Activated CD4-positive, alpha-beta T cell treated with anti-CD3 and anti-CD28 coated beads for 36 hours (primary cell): ENCODE data around the gene SLC38A3. TPM values are rescaled to one million over a fixed set of nuclear protein-coding genes. Genes with fewer than 3 reads are reported as not detected.

Experiments used
- ATAC-seq: fragments of 200-7000 bp; cut with Tn5 transposase; one replicate; pipeline ENCODE4 v1.10.0; 2021; ENCODE audit warnings: mild to moderate bottlenecking, moderate library complexity
- CTCF ChIA-PET: fragments of 350-600 bp; sonication (Branson Sonifier 250); formaldehyde crosslinking; loops from one replicate; lab custom pipeline; 2021; ENCODE audit warnings: antibody characterized with exemption; lab: Charles Lee
- POLR2A ChIA-PET: fragments of 350-600 bp; sonication (Branson Sonifier 250); formaldehyde crosslinking; loops from one replicate; lab custom pipeline; 2021; ENCODE audit warnings: antibody characterized with exemption, inconsistent platforms; lab: Charles Lee
- DNase-seq: peaks from one replicate; pipeline ENCODE4 v3.0.0-alpha.2; 2020
- H3K27ac Mint-ChIP-seq: one replicate; pipeline ENCODE4 v1.8.0; 2021; ENCODE audit warnings: mixed read lengths
- H3K27me3 Mint-ChIP-seq: one replicate; pipeline ENCODE4 v1.8.0; 2021; ENCODE audit warnings: mixed read lengths
- H3K36me3 Mint-ChIP-seq: one replicate; pipeline ENCODE4 v1.8.0; 2021; ENCODE audit warnings: low read depth, mixed read lengths
- H3K4me1 Mint-ChIP-seq: one replicate; pipeline ENCODE4 v1.8.0; 2021; ENCODE audit warnings: mixed read lengths
- H3K4me3 Mint-ChIP-seq: one replicate; pipeline ENCODE4 v1.8.0; 2021; ENCODE audit warnings: mild to moderate bottlenecking, moderate library complexity, mixed read lengths
- H3K9me3 Mint-ChIP-seq: one replicate; pipeline ENCODE4 v1.8.0; 2021; ENCODE audit warnings: low read depth, mixed read lengths
- intact Hi-C, 2 experiments: fragments of 100-400 bp; cut with DNase I in 1 of 2; cut with micrococcal nuclease in 1 of 2; formaldehyde crosslinking; loops; one replicate each; pipeline versions ENCODE4 v1.14.2 to v1.15.1; 2022 to 2024; cut with DNase I, micrococcal nuclease
- total RNA-seq, 2 experiments: library from RNA; stranded (reverse); gene quantifications; one replicate each; pipeline ENCODE4 v1.2.3, GENCODE V29; 2021

SLC38A3 gene
- total RNA-seq, 2 experiments from 2014 or later = 0.12 TPM; not detected in 1

- ChIA-PET POLR2A (no interaction called here), CTCF (no interaction called here)
- Mint-ChIP-seq H3K36me3 (no peaks in the 10 kb centered on the region), H3K9me3 (no peaks in the 10 kb centered on the region), H3K4me1 (no peaks in the 10 kb centered on the region), H3K27ac (no peak overlapping the region), H3K27me3 (no peaks in the 10 kb centered on the region), H3K4me3 (no peak overlapping the region)
- intact Hi-C loops = no loop called here
- ATAC-seq (no peak), DNase-seq (no peak)
These were observed 41.3 kb upstream of the SLC38A3 start for GRCh38 chr3:50163572-50164455.

DNA sequence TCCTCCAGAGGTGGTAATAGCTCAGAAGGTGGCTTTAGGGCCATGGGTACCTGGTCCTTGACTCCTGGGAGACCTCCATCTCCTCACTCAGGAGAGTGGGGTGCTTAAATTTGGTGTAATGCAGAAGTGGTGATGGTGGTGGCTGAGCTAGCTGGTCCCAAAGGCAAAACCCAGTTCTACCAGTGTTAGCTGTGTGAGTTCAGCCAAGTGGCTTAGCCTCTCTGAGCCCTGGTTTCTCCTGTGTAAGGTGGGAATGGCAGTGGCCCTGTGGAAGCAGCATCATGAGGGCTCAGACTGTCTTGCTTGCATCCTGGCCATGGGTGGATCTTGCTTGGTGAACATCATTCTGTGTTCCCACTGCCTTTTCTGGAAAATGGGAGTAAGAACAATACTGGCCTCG, 40.6 kb upstream of the SLC38A3 start:
- Mint-ChIP-seq H3K4me1 (no peaks in the 10 kb centered on the region), H3K36me3 (no peaks in the 10 kb centered on the region), H3K4me3 (no peak overlapping the region), H3K27me3 (no peaks in the 10 kb centered on the region), H3K9me3 (no peaks in the 10 kb centered on the region), H3K27ac (no peak overlapping the region)
- ChIA-PET CTCF (no interaction called here), POLR2A (no interaction called here)
- ATAC-seq (no peak), DNase-seq (no peak)
- intact Hi-C loops = no loop called here

DNA sequence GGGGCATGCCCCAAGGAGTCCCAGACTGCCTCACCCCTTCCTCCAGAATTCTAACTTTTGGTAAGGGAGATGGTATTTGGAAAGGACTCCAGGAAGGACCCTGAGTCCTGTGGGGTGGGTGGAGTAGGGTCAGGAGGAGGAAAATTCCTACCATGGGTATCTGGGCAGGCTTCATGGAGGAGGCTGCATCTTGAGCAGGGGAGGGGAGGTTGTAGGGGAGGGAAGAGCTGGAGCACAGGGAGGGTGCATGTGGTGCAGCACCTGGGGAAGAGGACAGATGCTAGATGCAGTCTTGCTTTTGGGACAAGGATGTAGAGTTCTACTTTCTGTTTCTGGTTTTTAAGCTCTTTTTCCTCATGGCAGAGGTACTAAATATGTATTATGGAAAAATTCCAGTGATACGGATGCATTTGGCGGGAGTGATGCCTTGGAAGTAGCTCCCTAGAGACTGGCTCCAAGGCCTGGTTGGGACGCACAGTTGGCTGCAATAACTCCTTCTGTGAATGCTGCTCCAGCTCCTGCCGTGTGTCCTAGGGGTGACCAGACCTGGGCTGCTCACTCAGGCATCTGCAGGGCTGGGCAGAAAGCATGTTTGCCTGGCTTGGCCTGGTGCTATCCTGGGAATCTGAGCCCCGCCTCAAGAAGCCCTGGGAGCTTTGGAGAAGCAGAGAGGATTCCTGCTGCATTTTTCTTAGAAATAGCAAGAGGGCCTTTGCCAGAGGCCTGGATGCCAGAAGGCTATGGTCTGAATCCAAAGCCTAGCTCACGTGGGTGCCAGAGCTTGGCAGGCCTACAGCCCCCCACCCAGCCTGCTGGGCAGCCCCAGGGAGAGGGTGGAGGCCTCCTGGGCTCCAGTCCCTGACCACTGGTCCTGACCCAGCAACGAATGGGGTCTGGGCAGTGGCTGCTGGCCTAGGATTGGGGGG, 39.8 kb upstream of the SLC38A3 start:
- POLR2A ChIA-PET = interaction anchor here (0.8 kb wide), 1 partner anchor 12 kb away, joined by 3 read pairs; no protein-coding TSS in a partner anchor

DNA sequence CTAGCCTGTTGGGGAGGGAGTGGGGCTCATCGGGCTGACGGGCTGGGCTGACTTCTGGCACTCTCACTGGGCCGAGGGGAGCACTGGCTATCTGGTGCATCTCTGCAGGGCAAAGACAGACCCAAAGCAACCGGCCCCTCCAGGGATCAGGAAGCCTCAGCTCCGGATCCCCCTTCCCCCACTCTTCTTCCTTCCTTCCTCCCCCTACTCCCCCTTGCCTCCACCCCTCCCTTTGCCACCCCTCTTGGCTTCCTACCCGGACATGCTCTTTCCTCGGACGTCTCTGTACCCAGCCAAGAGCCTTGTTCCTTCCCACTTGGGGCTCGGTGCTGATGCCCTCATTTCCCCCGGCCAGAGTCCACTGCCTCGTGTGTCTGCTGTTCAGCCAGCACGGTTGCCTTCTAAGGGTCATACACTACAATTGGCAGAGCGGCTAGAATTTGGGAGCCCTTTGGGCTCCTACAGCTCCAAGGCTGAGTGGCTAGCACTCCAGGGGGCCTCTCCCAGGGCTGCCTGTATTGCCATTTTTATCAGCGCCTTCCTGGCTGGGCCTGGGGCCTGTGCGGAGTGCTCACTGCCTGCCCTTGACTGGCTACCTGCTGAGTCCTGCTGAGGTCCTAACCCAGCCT, 39.0 kb upstream of the SLC38A3 start:
- no peak for DNase-seq
- no peak for ATAC-seq
- H3K9me3 Mint-ChIP-seq = no peaks in the 10 kb centered on the region
- no peak overlapping the region for H3K27ac Mint-ChIP-seq
- ChIA-PET CTCF (no interaction called here), POLR2A (no interaction called here)
- H3K4me1 Mint-ChIP-seq = no peaks in the 10 kb centered on the region
- intact Hi-C loops = no loop called here
- H3K4me3 Mint-ChIP-seq = no peak overlapping the region
- H3K27me3 Mint-ChIP-seq = no peaks in the 10 kb centered on the region
- no peaks in the 10 kb centered on the region for H3K36me3 Mint-ChIP-seq

More for the DNA sequence above, 39.8 kb upstream of the SLC38A3 start:
- no peaks in the 10 kb centered on the region for H3K9me3 Mint-ChIP-seq
- CTCF ChIA-PET = interaction anchor here (0.6 kb wide), 1 partner anchor 84 kb away, joined by 5 read pairs; no protein-coding TSS in a partner anchor
- no peaks in the 10 kb centered on the region for H3K27me3 Mint-ChIP-seq
- ATAC-seq (no peak), DNase-seq (no peak)
- intact Hi-C loops = no loop called here
- no peak overlapping the region for H3K4me3 Mint-ChIP-seq
- no peak overlapping the region for H3K27ac Mint-ChIP-seq
- H3K36me3 Mint-ChIP-seq = no peaks in the 10 kb centered on the region
- no peaks in the 10 kb centered on the region for H3K4me1 Mint-ChIP-seq

GRCh38 chr3:50166620-50167019, 38.5 kb upstream of the SLC38A3 start:
- DNase-seq = no peak
- intact Hi-C loops = no loop called here
- ChIA-PET POLR2A (no interaction called here), CTCF (interaction anchor here (0.5 kb wide), 1 partner anchor 510 kb away, joined by 3 read pairs; no protein-coding TSS in a partner anchor)
- no peak for ATAC-seq
- Mint-ChIP-seq H3K9me3 (no peaks in the 10 kb centered on the region), H3K4me3 (no peak overlapping the region), H3K27me3 (no peaks in the 10 kb centered on the region), H3K4me1 (no peaks in the 10 kb centered on the region), H3K36me3 (no peaks in the 10 kb centered on the region), H3K27ac (no peak overlapping the region)

DNA sequence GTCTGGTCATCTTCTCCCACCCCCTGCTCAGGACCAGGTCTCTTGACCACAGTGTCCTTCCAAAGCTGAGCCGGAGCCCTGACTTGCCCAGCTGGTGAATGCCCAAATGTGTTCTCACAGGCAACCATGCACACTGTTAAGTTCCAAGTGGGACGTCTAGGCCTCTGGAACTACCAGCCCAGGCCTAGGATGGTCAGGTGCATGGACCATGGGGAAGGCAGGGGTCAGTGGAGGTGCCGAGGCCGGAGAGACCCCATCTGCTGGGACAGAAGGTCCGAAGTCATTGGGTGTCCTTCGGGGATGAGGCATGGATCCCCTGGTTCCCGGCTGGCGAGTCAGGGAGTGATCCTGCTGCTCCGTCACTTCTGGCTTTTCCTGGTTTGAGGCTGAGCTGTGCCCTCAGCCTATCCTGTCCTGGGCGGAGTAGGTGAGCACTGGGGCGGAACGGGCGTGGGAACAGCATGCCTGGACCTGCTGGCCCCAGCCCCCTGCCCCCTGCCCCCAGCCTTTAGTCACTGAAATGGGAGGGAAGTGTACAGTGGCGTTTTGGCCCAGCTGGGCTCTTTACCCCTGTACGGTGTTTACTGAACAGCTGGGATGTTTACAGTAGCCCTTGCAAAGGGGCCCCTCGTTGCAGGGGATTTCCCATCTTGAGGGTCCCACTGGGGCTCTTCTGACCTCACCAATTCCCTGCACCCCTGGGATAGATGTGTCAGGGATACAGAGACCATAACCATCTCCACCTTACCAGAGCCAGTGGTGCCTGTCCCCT, 37.8 kb upstream of the SLC38A3 start:
- intact Hi-C loops = no loop called here
- H3K4me3 Mint-ChIP-seq = no peak overlapping the region
- H3K36me3 Mint-ChIP-seq = no peaks in the 10 kb centered on the region
- H3K27me3 Mint-ChIP-seq = no peaks in the 10 kb centered on the region
- no peaks in the 10 kb centered on the region for H3K4me1 Mint-ChIP-seq
- no peaks in the 10 kb centered on the region for H3K9me3 Mint-ChIP-seq
- POLR2A ChIA-PET = interaction anchor here (0.6 kb wide), 1 partner anchor 366 kb away, joined by 3 read pairs; no protein-coding TSS in a partner anchor
- H3K27ac Mint-ChIP-seq = no peak overlapping the region
- CTCF ChIA-PET = interaction anchor here (0.5 to 1.4 kb wide), 2 partner anchors 29 to 511 kb away, joined by 3 to 4 read pairs; no protein-coding TSS in a partner anchor
- DNase-seq (no peak), ATAC-seq (no peak)

- intact Hi-C loops = no loop called here
- H3K4me3 Mint-ChIP-seq = no peak overlapping the region
- POLR2A ChIA-PET = no interaction called here
- H3K4me1 Mint-ChIP-seq = no peaks in the 10 kb centered on the region
- no peaks in the 10 kb centered on the region for H3K27me3 Mint-ChIP-seq
- CTCF ChIA-PET = interaction anchor here (1.4 kb wide), 1 partner anchor 28 kb away, joined by 4 read pairs; no protein-coding TSS in a partner anchor
- H3K27ac Mint-ChIP-seq = no peak overlapping the region
- no peaks in the 10 kb centered on the region for H3K9me3 Mint-ChIP-seq
- DNase-seq = no peak
- ATAC-seq = no peak
- no peaks in the 10 kb centered on the region for H3K36me3 Mint-ChIP-seq
These were observed 37.2 kb upstream of the SLC38A3 start for GRCh38 chr3:50167841-50168209.

- H3K4me3 Mint-ChIP-seq = no peak overlapping the region
- CTCF ChIA-PET = interaction anchor here (1.4 kb wide), 1 partner anchor 28 kb away, joined by 4 read pairs; no protein-coding TSS in a partner anchor
These were observed 36.7 kb upstream of the SLC38A3 start for GRCh38 chr3:50168388-50168787.

DNA sequence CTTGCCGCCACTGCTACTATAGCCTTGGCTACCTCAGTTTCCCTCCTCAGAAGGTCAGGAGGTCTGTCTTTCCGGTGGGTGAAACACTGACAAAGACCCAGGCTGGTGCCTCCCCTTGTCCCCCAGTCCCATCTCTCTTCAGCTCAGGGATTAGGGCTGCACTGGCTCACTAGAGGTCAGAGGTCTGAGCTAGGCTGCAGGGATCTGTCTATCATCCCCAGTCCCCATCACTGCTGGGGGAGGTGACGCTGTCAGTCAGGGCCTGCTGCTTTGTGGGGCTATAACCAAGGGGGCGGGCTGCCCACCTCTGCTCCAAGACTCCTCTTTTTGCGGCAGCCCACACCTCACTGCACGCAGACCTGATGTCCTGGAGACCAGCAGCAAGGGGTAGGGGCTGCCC, 36.3 kb upstream of the SLC38A3 start:
- intact Hi-C loops = no loop called here
- Mint-ChIP-seq H3K4me1 (peaks cover 1% of the 10 kb centered on the region), H3K4me3 (no peak overlapping the region), H3K27ac (no peak overlapping the region), H3K27me3 (no peaks in the 10 kb centered on the region), H3K36me3 (no peaks in the 10 kb centered on the region), H3K9me3 (no peaks in the 10 kb centered on the region)
- CTCF ChIA-PET = interaction anchor here (0.8 to 1.7 kb wide), 3 partner anchors 13 to 27 kb away, joined by 4 read pairs; no protein-coding TSS in a partner anchor
- ATAC-seq = no peak
- DNase-seq = no peak
- POLR2A ChIA-PET = no interaction called here

More at GRCh38 chr3:50168388-50168787, 36.7 kb upstream of the SLC38A3 start:
- no peak for ATAC-seq
- intact Hi-C loops = no loop called here
- POLR2A ChIA-PET = no interaction called here
- H3K27ac Mint-ChIP-seq = no peak overlapping the region
- H3K4me1 Mint-ChIP-seq = no peaks in the 10 kb centered on the region
- no peak for DNase-seq
- H3K27me3 Mint-ChIP-seq = no peaks in the 10 kb centered on the region
- no peaks in the 10 kb centered on the region for H3K9me3 Mint-ChIP-seq
- no peaks in the 10 kb centered on the region for H3K36me3 Mint-ChIP-seq

- DNase-seq = no peak
- Mint-ChIP-seq H3K4me1 (peaks cover 2% of the 10 kb centered on the region), H3K36me3 (no peaks in the 10 kb centered on the region), H3K27ac (no peak overlapping the region), H3K4me3 (no peak overlapping the region), H3K9me3 (no peaks in the 10 kb centered on the region), H3K27me3 (no peaks in the 10 kb centered on the region)
- ChIA-PET CTCF (interaction anchor here (0.8 to 1.7 kb wide), 2 partner anchors 13 to 25 kb away, joined by 4 read pairs; no protein-coding TSS in a partner anchor), POLR2A (no interaction called here)
- no peak for ATAC-seq
- intact Hi-C loops = no loop called here
These were observed 35.7 kb upstream of the SLC38A3 start for GRCh38 chr3:50169232-50169832.
